WTC11 (cell line): ENCODE measurements around the gene MNX1. TPM values are rescaled to one million over a fixed set of nuclear protein-coding genes. Genes with fewer than 3 reads are reported as not detected.

Experiments used
- ATAC-seq: fragments of 200-7000 bp; cut with Tn5 transposase; 2 replicates; pipeline ENCODE4 v1.10.0; 2021; ENCODE audit warnings: mild to moderate bottlenecking, moderate library complexity
- CTCF ChIA-PET: fragments of 300-600 bp; sonication (Branson Sonifier 250); formaldehyde crosslinking; loops from one replicate; lab custom pipeline; 2021; ENCODE audit warnings: antibody characterized with exemption; lab: Charles Lee
- POLR2A ChIA-PET: fragments of 350-600 bp; sonication (Branson Sonifier 250); formaldehyde crosslinking; loops from one replicate; lab custom pipeline; 2021; ENCODE audit warnings: antibody characterized with exemption; lab: Charles Lee
- DNase-seq: peaks from one replicate; pipeline ENCODE4 v3.0.0; 2021; ENCODE audit warnings: low spot score
- H3K27ac Mint-ChIP-seq: 2 replicates; pipeline ENCODE4 v1.8.0; 2021; ENCODE audit warnings: mixed read lengths
- H3K27me3 Mint-ChIP-seq: 2 replicates; pipeline ENCODE4 v1.8.0; 2021; ENCODE audit warnings: low read depth, mild to moderate bottlenecking, moderate library complexity, mixed read lengths
- H3K36me3 Mint-ChIP-seq: 2 replicates; pipeline ENCODE4 v1.8.0; 2021; ENCODE audit warnings: mixed read lengths
- H3K4me1 Mint-ChIP-seq: 2 replicates; pipeline ENCODE4 v1.8.0; 2022; ENCODE audit warnings: mixed read lengths
- H3K4me3 Mint-ChIP-seq: 2 replicates; pipeline ENCODE4 v1.8.0; 2021; ENCODE audit warnings: mild to moderate bottlenecking, moderate library complexity, mixed read lengths
- H3K9me3 Mint-ChIP-seq: 2 replicates; pipeline ENCODE4 v1.8.0; 2021; ENCODE audit warnings: mixed read lengths
- CBFB ChIP-seq: sonication (generic); formaldehyde crosslinking; IDR thresholded peaks from 2 replicates; pipeline ENCODE4 v1.8.1; 2022; ENCODE audit warnings: mild to moderate bottlenecking, low read depth, missing genetic modification reagents
- ELF4 ChIP-seq: sonication (generic); formaldehyde crosslinking; IDR thresholded peaks from 2 replicates; pipeline ENCODE4 v1.8.1; 2022; ENCODE audit warnings: low read depth, mild to moderate bottlenecking, moderate library complexity, missing genetic modification reagents
- EMX1 ChIP-seq: fragments of 250-450 bp; sonication (Bioruptor Pico); IDR thresholded peaks from 2 replicates; pipeline ENCODE4 v1.8.0; 2021; ENCODE audit warnings: mild to moderate bottlenecking
- ESRRA ChIP-seq: sonication (generic); formaldehyde crosslinking; IDR thresholded peaks from 2 replicates; pipeline ENCODE4 v1.8.1; 2022; ENCODE audit warnings: mild to moderate bottlenecking, missing genetic modification reagents, borderline replicate concordance
- FOXK1 ChIP-seq: sonication (generic); formaldehyde crosslinking; IDR thresholded peaks from 2 replicates; pipeline ENCODE4 v1.8.0; 2022; ENCODE audit warnings: mild to moderate bottlenecking, moderate library complexity, missing genetic modification reagents
- JAZF1 ChIP-seq: fragments of 250-450 bp; sonication (Bioruptor Pico); IDR thresholded peaks from 2 replicates; pipeline ENCODE4 v1.9.0; 2021; ENCODE audit warnings: moderate library complexity, mild to moderate bottlenecking, inconsistent platforms
- SMAD4 ChIP-seq: sonication (generic); formaldehyde crosslinking; IDR thresholded peaks from 2 replicates; pipeline ENCODE4 v1.8.0; 2022; ENCODE audit warnings: mild to moderate bottlenecking, missing genetic modification reagents
- ZMAT4 ChIP-seq: fragments of 250-450 bp; sonication (Bioruptor Pico); IDR thresholded peaks from 2 replicates; pipeline ENCODE4 v1.9.0; 2021; ENCODE audit warnings: mild to moderate bottlenecking
- total RNA-seq: library from RNA; stranded (reverse); gene quantifications from 3 replicates; pipeline ENCODE4 v1.2.3, GENCODE V29; 2021
- TF ChIP-seq, protein P1 (sequence below): sonication (generic); formaldehyde crosslinking; IDR thresholded peaks from 2 replicates; pipeline ENCODE4 v1.8.0; 2023; ENCODE audit warnings: mild to moderate bottlenecking, missing genetic modification reagents
- TF ChIP-seq, protein P2 (sequence below): sonication (generic); formaldehyde crosslinking; IDR thresholded peaks from 2 replicates; pipeline ENCODE4 v1.8.1; 2022; ENCODE audit warnings: low read depth, mild to moderate bottlenecking, moderate library complexity, missing genetic modification reagents, borderline replicate concordance
- TF ChIP-seq, protein P3 (sequence below): fragments of 250-450 bp; sonication (Bioruptor Pico); IDR thresholded peaks from 2 replicates; pipeline ENCODE4 v1.9.0; 2021; ENCODE audit warnings: mild to moderate bottlenecking, borderline replicate concordance

The MNX1 gene
- total RNA-seq, 1 experiment from 2014 or later: 0.46 TPM

DNA sequence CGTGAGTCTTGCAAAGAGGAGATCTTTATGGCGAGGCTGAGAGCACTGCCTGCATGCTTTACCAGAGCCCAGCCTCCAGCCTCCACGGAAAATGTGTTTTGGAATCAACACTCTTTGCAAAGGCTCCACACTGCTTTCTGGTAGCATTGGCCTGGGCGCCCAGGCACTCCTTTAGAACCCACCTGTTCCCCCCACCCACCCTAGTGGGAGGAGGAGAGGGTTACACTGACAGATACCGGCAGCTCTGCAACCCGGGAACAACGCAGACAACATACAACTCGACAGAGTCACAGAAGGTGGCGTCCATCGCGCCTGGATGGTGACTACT is 5.5 kb upstream of the MNX1 start (continued):
- TF ChIP-seq, protein P1, sequence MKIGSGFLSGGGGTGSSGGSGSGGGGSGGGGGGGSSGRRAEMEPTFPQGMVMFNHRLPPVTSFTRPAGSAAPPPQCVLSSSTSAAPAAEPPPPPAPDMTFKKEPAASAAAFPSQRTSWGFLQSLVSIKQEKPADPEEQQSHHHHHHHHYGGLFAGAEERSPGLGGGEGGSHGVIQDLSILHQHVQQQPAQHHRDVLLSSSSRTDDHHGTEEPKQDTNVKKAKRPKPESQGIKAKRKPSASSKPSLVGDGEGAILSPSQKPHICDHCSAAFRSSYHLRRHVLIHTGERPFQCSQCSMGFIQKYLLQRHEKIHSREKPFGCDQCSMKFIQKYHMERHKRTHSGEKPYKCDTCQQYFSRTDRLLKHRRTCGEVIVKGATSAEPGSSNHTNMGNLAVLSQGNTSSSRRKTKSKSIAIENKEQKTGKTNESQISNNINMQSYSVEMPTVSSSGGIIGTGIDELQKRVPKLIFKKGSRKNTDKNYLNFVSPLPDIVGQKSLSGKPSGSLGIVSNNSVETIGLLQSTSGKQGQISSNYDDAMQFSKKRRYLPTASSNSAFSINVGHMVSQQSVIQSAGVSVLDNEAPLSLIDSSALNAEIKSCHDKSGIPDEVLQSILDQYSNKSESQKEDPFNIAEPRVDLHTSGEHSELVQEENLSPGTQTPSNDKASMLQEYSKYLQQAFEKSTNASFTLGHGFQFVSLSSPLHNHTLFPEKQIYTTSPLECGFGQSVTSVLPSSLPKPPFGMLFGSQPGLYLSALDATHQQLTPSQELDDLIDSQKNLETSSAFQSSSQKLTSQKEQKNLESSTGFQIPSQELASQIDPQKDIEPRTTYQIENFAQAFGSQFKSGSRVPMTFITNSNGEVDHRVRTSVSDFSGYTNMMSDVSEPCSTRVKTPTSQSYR (CRISPR knock-in tag): no peak
- TF ChIP-seq EMX1 (CRISPR knock-in tag) (no peak), CBFB (no peak)

DNA sequence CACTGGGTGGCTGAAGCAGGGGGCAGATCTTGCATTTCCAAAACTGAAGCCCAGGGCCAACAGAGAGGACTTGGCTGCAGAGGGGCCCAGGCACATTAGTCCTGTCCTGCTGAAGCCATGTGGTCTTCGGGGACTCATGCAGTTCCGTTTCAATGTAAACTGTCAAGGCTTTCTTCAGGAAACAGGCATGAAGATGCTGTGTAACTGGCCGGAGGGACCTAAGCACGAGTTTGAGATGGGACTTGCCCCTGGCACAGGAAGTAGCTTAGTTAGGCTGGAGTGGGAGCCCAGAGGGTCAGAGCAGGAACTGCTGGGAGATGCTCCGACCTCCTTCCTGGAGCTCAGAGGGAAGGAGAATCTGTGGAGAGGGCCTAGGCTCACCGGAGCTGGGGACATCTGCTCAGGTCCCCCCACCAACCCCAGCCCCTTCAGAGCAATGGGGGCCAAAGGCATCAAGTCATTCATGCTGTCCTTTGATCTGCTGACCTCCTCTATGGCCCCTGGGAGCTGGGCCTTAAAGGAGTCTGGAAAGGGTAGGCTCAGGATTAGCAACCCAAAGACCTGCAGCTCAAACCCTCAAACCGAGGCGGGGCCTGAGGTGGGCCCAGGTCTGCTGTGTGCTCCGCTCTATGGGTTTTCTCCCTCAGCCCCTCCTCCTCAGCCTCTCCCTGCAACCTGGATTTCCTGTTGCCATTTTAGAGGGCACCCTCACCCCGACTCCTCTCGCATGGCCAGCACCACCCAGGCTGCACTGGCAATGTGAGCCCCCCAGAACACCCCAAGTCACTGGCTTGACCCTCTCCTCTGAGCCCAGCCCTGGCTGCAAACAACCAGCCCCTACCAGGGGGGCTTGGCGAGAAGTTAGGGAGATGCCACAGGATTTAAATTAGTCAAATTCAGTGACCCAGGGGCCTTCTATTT is 4.4 kb upstream of the MNX1 start:
- Mint-ChIP-seq H3K4me3 (no peak overlapping the region), H3K4me1 (peaks cover 65% of the 10 kb centered on the region), H3K27ac (no peak overlapping the region), H3K9me3 (no peaks in the 10 kb centered on the region), H3K27me3 (peaks cover 93% of the 10 kb centered on the region), H3K36me3 (no peaks in the 10 kb centered on the region)
- CTCF ChIA-PET: interaction anchor here (0.9 to 3.1 kb wide), 4 partner anchors 8 to 65 kb away, joined by 3 to 14 read pairs (median 8); partner anchors contain the start of gene NOM1
- POLR2A ChIA-PET: no interaction called here
- DNase-seq (no peak), ATAC-seq (no peak)
- TF ChIP-seq ESRRA (CRISPR knock-in tag) (no peak), SMAD4 (CRISPR knock-in tag) (no peak), FOXK1 (CRISPR knock-in tag) (no peak), JAZF1 (CRISPR knock-in tag) (no peak), ELF4 (CRISPR knock-in tag) (no peak), ZMAT4 (no peak)
- TF ChIP-seq, protein P2, sequence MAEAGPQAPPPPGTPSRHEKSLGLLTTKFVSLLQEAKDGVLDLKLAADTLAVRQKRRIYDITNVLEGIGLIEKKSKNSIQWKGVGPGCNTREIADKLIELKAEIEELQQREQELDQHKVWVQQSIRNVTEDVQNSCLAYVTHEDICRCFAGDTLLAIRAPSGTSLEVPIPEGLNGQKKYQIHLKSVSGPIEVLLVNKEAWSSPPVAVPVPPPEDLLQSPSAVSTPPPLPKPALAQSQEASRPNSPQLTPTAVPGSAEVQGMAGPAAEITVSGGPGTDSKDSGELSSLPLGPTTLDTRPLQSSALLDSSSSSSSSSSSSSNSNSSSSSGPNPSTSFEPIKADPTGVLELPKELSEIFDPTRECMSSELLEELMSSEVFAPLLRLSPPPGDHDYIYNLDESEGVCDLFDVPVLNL (CRISPR knock-in tag): no peak
- TF ChIP-seq, protein P3, sequence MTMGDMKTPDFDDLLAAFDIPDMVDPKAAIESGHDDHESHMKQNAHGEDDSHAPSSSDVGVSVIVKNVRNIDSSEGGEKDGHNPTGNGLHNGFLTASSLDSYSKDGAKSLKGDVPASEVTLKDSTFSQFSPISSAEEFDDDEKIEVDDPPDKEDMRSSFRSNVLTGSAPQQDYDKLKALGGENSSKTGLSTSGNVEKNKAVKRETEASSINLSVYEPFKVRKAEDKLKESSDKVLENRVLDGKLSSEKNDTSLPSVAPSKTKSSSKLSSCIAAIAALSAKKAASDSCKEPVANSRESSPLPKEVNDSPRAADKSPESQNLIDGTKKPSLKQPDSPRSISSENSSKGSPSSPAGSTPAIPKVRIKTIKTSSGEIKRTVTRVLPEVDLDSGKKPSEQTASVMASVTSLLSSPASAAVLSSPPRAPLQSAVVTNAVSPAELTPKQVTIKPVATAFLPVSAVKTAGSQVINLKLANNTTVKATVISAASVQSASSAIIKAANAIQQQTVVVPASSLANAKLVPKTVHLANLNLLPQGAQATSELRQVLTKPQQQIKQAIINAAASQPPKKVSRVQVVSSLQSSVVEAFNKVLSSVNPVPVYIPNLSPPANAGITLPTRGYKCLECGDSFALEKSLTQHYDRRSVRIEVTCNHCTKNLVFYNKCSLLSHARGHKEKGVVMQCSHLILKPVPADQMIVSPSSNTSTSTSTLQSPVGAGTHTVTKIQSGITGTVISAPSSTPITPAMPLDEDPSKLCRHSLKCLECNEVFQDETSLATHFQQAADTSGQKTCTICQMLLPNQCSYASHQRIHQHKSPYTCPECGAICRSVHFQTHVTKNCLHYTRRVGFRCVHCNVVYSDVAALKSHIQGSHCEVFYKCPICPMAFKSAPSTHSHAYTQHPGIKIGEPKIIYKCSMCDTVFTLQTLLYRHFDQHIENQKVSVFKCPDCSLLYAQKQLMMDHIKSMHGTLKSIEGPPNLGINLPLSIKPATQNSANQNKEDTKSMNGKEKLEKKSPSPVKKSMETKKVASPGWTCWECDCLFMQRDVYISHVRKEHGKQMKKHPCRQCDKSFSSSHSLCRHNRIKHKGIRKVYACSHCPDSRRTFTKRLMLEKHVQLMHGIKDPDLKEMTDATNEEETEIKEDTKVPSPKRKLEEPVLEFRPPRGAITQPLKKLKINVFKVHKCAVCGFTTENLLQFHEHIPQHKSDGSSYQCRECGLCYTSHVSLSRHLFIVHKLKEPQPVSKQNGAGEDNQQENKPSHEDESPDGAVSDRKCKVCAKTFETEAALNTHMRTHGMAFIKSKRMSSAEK (CRISPR knock-in tag): no peak
- TF ChIP-seq, all 79 proteins: peak for 0
